HEK293 (cell line): Measurements from ENCODE around the gene ADD1.
A peak's percentile ranks its signal among the peaks of the same experiment; 100 is the strongest.

Experiments
- IKZF3 ChIP-seq: fragments of 450-650 bp; IDR thresholded peaks from 2 replicates; pipeline ENCODE4 v1.5.0; 2018; ENCODE audit warnings: missing biosample characterization, mild to moderate bottlenecking, missing genetic modification characterization, moderate library complexity
- KLF7 ChIP-seq: fragments of 450-650 bp; formaldehyde crosslinking; IDR thresholded peaks from 2 replicates; pipeline ENCODE4 v1.5.1; 2016; ENCODE audit warnings: missing biosample characterization, missing genetic modification characterization, borderline replicate concordance
- KLF8 ChIP-seq: fragments of 450-650 bp; formaldehyde crosslinking; IDR thresholded peaks from 2 replicates; pipeline ENCODE4 v1.5.1; 2016; ENCODE audit warnings: missing biosample characterization, missing genetic modification characterization
- MYNN ChIP-seq: fragments of 450-650 bp; formaldehyde crosslinking; IDR thresholded peaks from 2 replicates; pipeline ENCODE4 v1.5.1; 2016; ENCODE audit warnings: missing biosample characterization, missing genetic modification characterization, borderline replicate concordance
- OSR2 ChIP-seq: fragments of 450-650 bp; formaldehyde crosslinking; IDR thresholded peaks from 2 replicates; pipeline ENCODE4 v1.5.1; 2016; ENCODE audit warnings: missing biosample characterization, missing genetic modification characterization
- PBX3 ChIP-seq: sonication (generic); formaldehyde crosslinking; IDR thresholded peaks from 2 replicates; pipeline ENCODE4 v1.8.1; 2022; ENCODE audit warnings: mild to moderate bottlenecking, moderate library complexity, missing genetic modification reagents
- SP3 ChIP-seq: fragments of 450-650 bp; formaldehyde crosslinking; IDR thresholded peaks from 2 replicates; pipeline ENCODE4 v1.5.1; 2016; ENCODE audit warnings: missing biosample characterization, missing genetic modification characterization
- ZNF146 ChIP-seq: fragments of 450-650 bp; formaldehyde crosslinking; IDR thresholded peaks from 2 replicates; pipeline ENCODE4 v1.5.1; 2016; ENCODE audit warnings: missing biosample characterization, missing genetic modification characterization
- ZNF174 ChIP-seq: fragments of 450-650 bp; formaldehyde crosslinking; IDR thresholded peaks from 2 replicates; pipeline ENCODE4 v1.5.0; 2017; ENCODE audit warnings: missing biosample characterization, mild to moderate bottlenecking, missing genetic modification characterization
- ZNF2 ChIP-seq: fragments of 450-650 bp; formaldehyde crosslinking; IDR thresholded peaks from 2 replicates; pipeline ENCODE4 v1.5.1; 2016; ENCODE audit warnings: missing biosample characterization, missing genetic modification characterization
- ZNF239 ChIP-seq: fragments of 450-650 bp; formaldehyde crosslinking; IDR thresholded peaks from 2 replicates; pipeline ENCODE4 v1.5.1; 2016; ENCODE audit warnings: missing biosample characterization, missing genetic modification characterization
- ZNF335 ChIP-seq: fragments of 450-650 bp; formaldehyde crosslinking; conservative IDR thresholded peaks from 2 replicates; pipeline ENCODE4 v1.5.1; 2016; ENCODE audit warnings: missing biosample characterization, missing genetic modification characterization
- ZNF391 ChIP-seq: fragments of 450-650 bp; formaldehyde crosslinking; IDR thresholded peaks from 2 replicates; pipeline ENCODE4 v1.5.1; 2016; ENCODE audit warnings: low read depth, missing biosample characterization, missing genetic modification characterization, borderline replicate concordance
- ZNF394 ChIP-seq: fragments of 450-650 bp; formaldehyde crosslinking; IDR thresholded peaks from 2 replicates; pipeline ENCODE4 v1.5.1; 2016; ENCODE audit warnings: missing biosample characterization, missing genetic modification characterization, mild to moderate bottlenecking, moderate library complexity, borderline replicate concordance
- ZNF449 ChIP-seq: fragments of 450-650 bp; formaldehyde crosslinking; IDR thresholded peaks from 2 replicates; pipeline ENCODE4 v1.5.1; 2017; ENCODE audit warnings: missing biosample characterization, mild to moderate bottlenecking, missing genetic modification characterization, moderate library complexity
- ZNF488 ChIP-seq: fragments of 450-650 bp; formaldehyde crosslinking; IDR thresholded peaks from 2 replicates; pipeline ENCODE4 v1.5.1; 2016; ENCODE audit warnings: missing biosample characterization, missing genetic modification characterization
- ZNF521 ChIP-seq: fragments of 450-650 bp; formaldehyde crosslinking; IDR thresholded peaks from 2 replicates; pipeline ENCODE4 v1.5.1; 2017; ENCODE audit warnings: missing biosample characterization, mild to moderate bottlenecking, missing genetic modification characterization
- ZNF544 ChIP-seq: fragments of 450-650 bp; formaldehyde crosslinking; IDR thresholded peaks from 2 replicates; pipeline ENCODE4 v1.5.0; 2017; ENCODE audit warnings: missing biosample characterization, missing genetic modification characterization
- ZNF561 ChIP-seq: fragments of 450-650 bp; IDR thresholded peaks from 2 replicates; pipeline ENCODE4 v1.5.1; 2018; ENCODE audit warnings: missing biosample characterization, missing genetic modification characterization, borderline replicate concordance
- ZNF626 ChIP-seq: fragments of 450-650 bp; sonication (Bioruptor Pico); formaldehyde crosslinking; IDR thresholded peaks from 2 replicates; pipeline ENCODE4 v1.5.1; 2018; ENCODE audit warnings: missing biosample characterization, missing genetic modification characterization, inconsistent platforms
- ZNF76 ChIP-seq: fragments of 450-650 bp; formaldehyde crosslinking; IDR thresholded peaks from 2 replicates; pipeline ENCODE4; 2016; ENCODE audit warnings: low read depth, missing biosample characterization, missing genetic modification characterization, borderline replicate concordance
- ZNF792 ChIP-seq: fragments of 450-650 bp; formaldehyde crosslinking; IDR thresholded peaks from 2 replicates; pipeline ENCODE4 v1.5.1; 2016; ENCODE audit warnings: missing biosample characterization, missing genetic modification characterization
- ZNF830 ChIP-seq: fragments of 450-650 bp; IDR thresholded peaks from 2 replicates; pipeline ENCODE4 v1.5.0; 2018; ENCODE audit warnings: missing biosample characterization, missing genetic modification characterization, low read depth, mild to moderate bottlenecking, moderate library complexity
- ZSCAN16 ChIP-seq: fragments of 450-650 bp; formaldehyde crosslinking; IDR thresholded peaks from 2 replicates; pipeline ENCODE4 v1.5.1; 2016; ENCODE audit warnings: missing biosample characterization, missing genetic modification characterization
- ZSCAN4 ChIP-seq: fragments of 450-650 bp; formaldehyde crosslinking; IDR thresholded peaks from 2 replicates; pipeline ENCODE4 v1.5.1; 2017; ENCODE audit warnings: missing biosample characterization, missing genetic modification characterization
- TF ChIP-seq, protein P1 (sequence below): fragments of 450-650 bp; IDR thresholded peaks from 2 replicates; pipeline ENCODE4 v1.5.1; 2018; ENCODE audit warnings: missing biosample characterization, mild to moderate bottlenecking, missing genetic modification characterization
- TF ChIP-seq, protein P2 (sequence below): fragments of 450-650 bp; formaldehyde crosslinking; IDR thresholded peaks from 2 replicates; pipeline ENCODE4 v1.5.1; 2016; ENCODE audit warnings: missing biosample characterization, missing genetic modification characterization
- TF ChIP-seq, protein P3 (sequence below): fragments of 450-650 bp; formaldehyde crosslinking; IDR thresholded peaks from 2 replicates; pipeline ENCODE4 v1.5.1; 2016; ENCODE audit warnings: missing biosample characterization, missing genetic modification characterization
- TF ChIP-seq, protein P4 (sequence below): fragments of 450-650 bp; formaldehyde crosslinking; IDR thresholded peaks from 2 replicates; pipeline ENCODE4 v1.5.1; 2016; ENCODE audit warnings: missing biosample characterization, missing genetic modification characterization, borderline replicate concordance

The ADD1 gene

GRCh38 chr4:2937146-2937857, 93.7 kb downstream of the ADD1 start (continued):
- TF ChIP-seq ZNF449 (tag by site-specific recombination) = peak; percentile 17; the same call in 1 of the 2 replicates
- TF ChIP-seq ZNF792 (tag by site-specific recombination) = no peak
- no peak for TF ChIP-seq ZNF830
- TF ChIP-seq, protein P1, sequence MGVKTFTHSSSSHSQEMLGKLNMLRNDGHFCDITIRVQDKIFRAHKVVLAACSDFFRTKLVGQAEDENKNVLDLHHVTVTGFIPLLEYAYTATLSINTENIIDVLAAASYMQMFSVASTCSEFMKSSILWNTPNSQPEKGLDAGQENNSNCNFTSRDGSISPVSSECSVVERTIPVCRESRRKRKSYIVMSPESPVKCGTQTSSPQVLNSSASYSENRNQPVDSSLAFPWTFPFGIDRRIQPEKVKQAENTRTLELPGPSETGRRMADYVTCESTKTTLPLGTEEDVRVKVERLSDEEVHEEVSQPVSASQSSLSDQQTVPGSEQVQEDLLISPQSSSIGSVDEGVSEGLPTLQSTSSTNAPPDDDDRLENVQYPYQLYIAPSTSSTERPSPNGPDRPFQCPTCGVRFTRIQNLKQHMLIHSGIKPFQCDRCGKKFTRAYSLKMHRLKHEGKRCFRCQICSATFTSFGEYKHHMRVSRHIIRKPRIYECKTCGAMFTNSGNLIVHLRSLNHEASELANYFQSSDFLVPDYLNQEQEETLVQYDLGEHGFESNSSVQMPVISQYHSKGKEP = no peak
- TF ChIP-seq ZNF521 (tag by site-specific recombination) = no peak
- no peak for TF ChIP-seq ZNF561
- no peak for TF ChIP-seq PBX3 (CRISPR knock-in tag)
- TF ChIP-seq IKZF3 (tag by site-specific recombination) = no peak
- no peak for TF ChIP-seq ZNF174
- no peak for TF ChIP-seq MYNN (tag by site-specific recombination)
- TF ChIP-seq ZNF391 (tag by site-specific recombination) = no peak
- peak; percentile 33; the same call in 1 of the 2 replicates for TF ChIP-seq ZNF76 (tag by site-specific recombination)
- no peak for TF ChIP-seq ZSCAN4 (tag by site-specific recombination)
- TF ChIP-seq, protein P2, sequence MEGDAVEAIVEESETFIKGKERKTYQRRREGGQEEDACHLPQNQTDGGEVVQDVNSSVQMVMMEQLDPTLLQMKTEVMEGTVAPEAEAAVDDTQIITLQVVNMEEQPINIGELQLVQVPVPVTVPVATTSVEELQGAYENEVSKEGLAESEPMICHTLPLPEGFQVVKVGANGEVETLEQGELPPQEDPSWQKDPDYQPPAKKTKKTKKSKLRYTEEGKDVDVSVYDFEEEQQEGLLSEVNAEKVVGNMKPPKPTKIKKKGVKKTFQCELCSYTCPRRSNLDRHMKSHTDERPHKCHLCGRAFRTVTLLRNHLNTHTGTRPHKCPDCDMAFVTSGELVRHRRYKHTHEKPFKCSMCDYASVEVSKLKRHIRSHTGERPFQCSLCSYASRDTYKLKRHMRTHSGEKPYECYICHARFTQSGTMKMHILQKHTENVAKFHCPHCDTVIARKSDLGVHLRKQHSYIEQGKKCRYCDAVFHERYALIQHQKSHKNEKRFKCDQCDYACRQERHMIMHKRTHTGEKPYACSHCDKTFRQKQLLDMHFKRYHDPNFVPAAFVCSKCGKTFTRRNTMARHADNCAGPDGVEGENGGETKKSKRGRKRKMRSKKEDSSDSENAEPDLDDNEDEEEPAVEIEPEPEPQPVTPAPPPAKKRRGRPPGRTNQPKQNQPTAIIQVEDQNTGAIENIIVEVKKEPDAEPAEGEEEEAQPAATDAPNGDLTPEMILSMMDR (tag by site-specific recombination) = no peak
- no peak for TF ChIP-seq KLF8 (tag by site-specific recombination)
- TF ChIP-seq ZNF394 (tag by site-specific recombination) = no peak
- no peak for TF ChIP-seq ZNF2 (tag by site-specific recombination)
- TF ChIP-seq, protein P3, sequence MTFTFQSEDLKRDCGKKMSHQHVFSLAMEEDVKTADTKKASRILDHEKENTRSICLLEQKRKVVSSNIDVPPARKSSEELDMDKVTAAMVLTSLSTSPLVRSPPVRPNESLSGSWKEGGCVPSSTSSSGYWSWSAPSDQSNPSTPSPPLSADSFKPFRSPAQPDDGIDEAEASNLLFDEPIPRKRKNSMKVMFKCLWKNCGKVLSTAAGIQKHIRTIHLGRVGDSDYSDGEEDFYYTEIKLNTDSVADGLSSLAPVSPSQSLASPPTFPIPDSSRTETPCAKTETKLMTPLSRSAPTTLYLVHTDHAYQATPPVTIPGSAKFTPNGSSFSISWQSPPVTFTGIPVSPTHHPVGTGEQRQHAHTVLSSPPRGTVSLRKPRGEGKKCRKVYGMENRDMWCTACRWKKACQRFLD (tag by site-specific recombination) = no peak
- no peak for TF ChIP-seq ZSCAN16 (tag by site-specific recombination)
- no peak for TF ChIP-seq ZNF146 (tag by site-specific recombination)
- peak; percentile 42; the same call in 1 of the 2 replicates for TF ChIP-seq ZNF335 (tag by site-specific recombination)
- TF ChIP-seq, protein P4, sequence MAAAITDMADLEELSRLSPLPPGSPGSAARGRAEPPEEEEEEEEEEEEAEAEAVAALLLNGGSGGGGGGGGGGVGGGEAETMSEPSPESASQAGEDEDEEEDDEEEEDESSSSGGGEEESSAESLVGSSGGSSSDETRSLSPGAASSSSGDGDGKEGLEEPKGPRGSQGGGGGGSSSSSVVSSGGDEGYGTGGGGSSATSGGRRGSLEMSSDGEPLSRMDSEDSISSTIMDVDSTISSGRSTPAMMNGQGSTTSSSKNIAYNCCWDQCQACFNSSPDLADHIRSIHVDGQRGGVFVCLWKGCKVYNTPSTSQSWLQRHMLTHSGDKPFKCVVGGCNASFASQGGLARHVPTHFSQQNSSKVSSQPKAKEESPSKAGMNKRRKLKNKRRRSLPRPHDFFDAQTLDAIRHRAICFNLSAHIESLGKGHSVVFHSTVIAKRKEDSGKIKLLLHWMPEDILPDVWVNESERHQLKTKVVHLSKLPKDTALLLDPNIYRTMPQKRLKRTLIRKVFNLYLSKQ (tag by site-specific recombination) = no peak
- TF ChIP-seq OSR2 (tag by site-specific recombination) = peak; percentile 46; the same call in 1 of the 2 replicates
- TF ChIP-seq ZNF239 (tag by site-specific recombination) = no peak
- TF ChIP-seq ZNF626 (tag by site-specific recombination) = no peak
- TF ChIP-seq KLF7 (tag by site-specific recombination) = no peak
- no peak for TF ChIP-seq SP3
- no peak for TF ChIP-seq ZNF488 (tag by site-specific recombination)
- no peak for TF ChIP-seq ZNF544 (tag by site-specific recombination)
